Activated B cell treated with CpG ODN at 0.5 μM for 24 hours (primary cell): ENCODE results near the gene LHX3. TPM values are rescaled to one million over a fixed set of nuclear protein-coding genes. Genes with fewer than 3 reads are reported as not detected.
"Not testable (repeated sequence)": the region's sequence is repeated elsewhere in the genome, so short reads cannot be mapped to it uniquely, and the experiment has no call there.

Source experiments
- ATAC-seq: fragments of 200-7000 bp; cut with Tn5 transposase; one replicate; pipeline ENCODE4 v1.10.0; 2021; ENCODE audit warnings: low read depth, mild to moderate bottlenecking, moderate library complexity
- CTCF ChIA-PET: fragments of 350-600 bp; sonication (Branson Sonifier 250); formaldehyde crosslinking; loops from one replicate; lab custom pipeline; 2021; ENCODE audit warnings: antibody characterized with exemption; lab: Charles Lee
- POLR2A ChIA-PET: fragments of 350-600 bp; sonication (Branson Sonifier 250); formaldehyde crosslinking; loops from one replicate; lab custom pipeline; 2021; ENCODE audit warnings: antibody characterized with exemption; lab: Charles Lee
- DNase-seq: peaks from one replicate; pipeline ENCODE4 v3.0.0; 2022
- H3K27ac Mint-ChIP-seq: one replicate; pipeline ENCODE4 v1.8.0; 2020; ENCODE audit warnings: mixed read lengths
- H3K27me3 Mint-ChIP-seq: one replicate; pipeline ENCODE4 v1.8.0; 2021; ENCODE audit warnings: mixed read lengths
- H3K36me3 Mint-ChIP-seq: one replicate; pipeline ENCODE4 v1.8.0; 2021; ENCODE audit warnings: low read depth, mixed read lengths
- H3K4me1 Mint-ChIP-seq: one replicate; pipeline ENCODE4 v1.8.0; 2021; ENCODE audit warnings: mixed read lengths
- H3K4me3 Mint-ChIP-seq: one replicate; pipeline ENCODE4 v1.8.0; 2020; ENCODE audit warnings: mild to moderate bottlenecking, mixed read lengths
- H3K9me3 Mint-ChIP-seq: one replicate; pipeline ENCODE4 v1.8.0; 2020; ENCODE audit warnings: mixed read lengths
- CTCF ChIP-seq: fragments of 200-600 bp; IDR thresholded peaks from one replicate; pipeline ENCODE4 v1.8.0; 2022; ENCODE audit warnings: antibody characterized with exemption, mild to moderate bottlenecking
- intact Hi-C: fragments of 100-400 bp; cut with micrococcal nuclease; formaldehyde crosslinking; loops from one replicate; pipeline ENCODE4 v1.15.1; 2024
- total RNA-seq: library from RNA; stranded (reverse); gene quantifications from 2 replicates; pipeline ENCODE4 v1.2.3, GENCODE V29; 2022

Gene LHX3
- total RNA-seq, 1 donor from 2014 or later, result not detected

GRCh38 chr9:136152543-136152866 is 52.4 kb downstream of the LHX3 start:
- no peaks in the 10 kb centered on the region for H3K9me3 Mint-ChIP-seq
- intact Hi-C loops, result no loop called here
- POLR2A ChIA-PET, result no interaction called here
- ATAC-seq, result no peak
- DNase-seq, result no peak
- H3K36me3 Mint-ChIP-seq, result no peaks in the 10 kb centered on the region
- no peak overlapping the region for H3K27ac Mint-ChIP-seq
- no peak for TF ChIP-seq CTCF
- H3K4me3 Mint-ChIP-seq, result no peak overlapping the region
- no peaks in the 10 kb centered on the region for H3K4me1 Mint-ChIP-seq
- H3K27me3 Mint-ChIP-seq, result peaks cover 13% of the 10 kb centered on the region
- CTCF ChIA-PET, result no interaction called here

GRCh38 chr9:136151848-136152542 is 52.9 kb downstream of the LHX3 start:
- intact Hi-C loops, result no loop called here
- TF ChIP-seq CTCF, result no peak
- Mint-ChIP-seq H3K4me1 (no peaks in the 10 kb centered on the region), H3K36me3 (no peaks in the 10 kb centered on the region), H3K9me3 (no peaks in the 10 kb centered on the region), H3K27me3 (peaks cover 10% of the 10 kb centered on the region), H3K27ac (no peak overlapping the region), H3K4me3 (no peak overlapping the region)
- ATAC-seq (no peak), DNase-seq (no peak)
- ChIA-PET POLR2A (no interaction called here), CTCF (no interaction called here)

GRCh38 chr9:136151214-136151804 is 53.6 kb downstream of the LHX3 start:
- POLR2A ChIA-PET, result no interaction called here
- CTCF ChIA-PET, result no interaction called here
- Mint-ChIP-seq H3K27me3 (peaks cover 13% of the 10 kb centered on the region), H3K4me3 (no peak overlapping the region), H3K9me3 (no peaks in the 10 kb centered on the region), H3K36me3 (no peaks in the 10 kb centered on the region), H3K4me1 (no peaks in the 10 kb centered on the region), H3K27ac (no peak overlapping the region)
- intact Hi-C loops, result no loop called here
- DNase-seq (no peak), ATAC-seq (no peak)
- TF ChIP-seq CTCF, result no peak

GRCh38 chr9:136150664-136151213 is 54.2 kb downstream of the LHX3 start:
- ATAC-seq, CTCF ChIA-PET, DNase-seq, intact Hi-C loops, H3K4me3 Mint-ChIP-seq, H3K4me1 Mint-ChIP-seq, H3K9me3 Mint-ChIP-seq, POLR2A ChIA-PET, H3K27ac Mint-ChIP-seq, H3K36me3 Mint-ChIP-seq: not testable (repeated sequence)
- peaks cover 18% of the 10 kb centered on the region for H3K27me3 Mint-ChIP-seq

- ATAC-seq (no peak), DNase-seq (no peak)
- ChIA-PET CTCF (no interaction called here), POLR2A (no interaction called here)
- Mint-ChIP-seq H3K36me3 (no peaks in the 10 kb centered on the region), H3K4me1 (no peaks in the 10 kb centered on the region), H3K27me3 (peaks cover 14% of the 10 kb centered on the region), H3K27ac (no peak overlapping the region), H3K4me3 (no peak overlapping the region), H3K9me3 (no peaks in the 10 kb centered on the region)
- intact Hi-C loops, result no loop called here
- TF ChIP-seq CTCF, result no peak
Measured at GRCh38 chr9:136149853-136150252, 55.1 kb downstream of the LHX3 start.
